Loucy (cell line): Measurements from ENCODE around the gene NAP1L1.

Experiments used
- H2AFZ ChIP-seq: fragments of 200-600 bp; sonication (generic); 2 replicates; pipeline ENCODE4 v1.6.0; 2016; ENCODE audit warnings: antibody characterized with exemption, mild to moderate bottlenecking, low read length, moderate library complexity
- H3F3A ChIP-seq: fragments of 200-600 bp; 2 replicates; pipeline ENCODE4 v1.6.0; 2016; ENCODE audit warnings: antibody characterized with exemption, low read depth, mild to moderate bottlenecking
- H3K27me3 ChIP-seq: fragments of 200-600 bp; sonication (generic); 2 replicates; pipeline ENCODE4 v1.6.1; 2014; ENCODE audit warnings: low read length, mild to moderate bottlenecking; ENCODE audit not compliant: insufficient read depth, poor library complexity, severe bottlenecking
- H3K36me3 ChIP-seq: fragments of 200-600 bp; sonication (generic); 2 replicates; pipeline ENCODE4 v1.6.1; 2016; ENCODE audit warnings: low read length; ENCODE audit not compliant: insufficient read depth
- H3K4me1 ChIP-seq: fragments of 200-600 bp; sonication (generic); 2 replicates; pipeline ENCODE4 v1.5.1; 2014; ENCODE audit warnings: low read length, mild to moderate bottlenecking; ENCODE audit not compliant: insufficient read depth, poor library complexity, severe bottlenecking
- H3K4me2 ChIP-seq: fragments of 200-600 bp; sonication (generic); 2 replicates; pipeline ENCODE4 v1.6.0; 2014; ENCODE audit warnings: antibody characterized with exemption, low read length, low read depth, mild to moderate bottlenecking; ENCODE audit not compliant: poor library complexity, severe bottlenecking
- H3K4me3 ChIP-seq: fragments of 200-600 bp; sonication (generic); 2 replicates; pipeline ENCODE4 v1.5.1; 2014; ENCODE audit warnings: low read length, mild to moderate bottlenecking, mixed read lengths; ENCODE audit not compliant: poor library complexity, severe bottlenecking
- H3K79me2 ChIP-seq: fragments of 200-600 bp; sonication (generic); 2 replicates; pipeline ENCODE4 v1.6.1; 2014; ENCODE audit warnings: low read length; ENCODE audit not compliant: insufficient read depth
- H3K9ac ChIP-seq: fragments of 200-600 bp; sonication (generic); 2 replicates; pipeline ENCODE4 v1.6.0; 2014; ENCODE audit warnings: mild to moderate bottlenecking, low read depth, low read length, moderate library complexity; ENCODE audit not compliant: poor library complexity, severe bottlenecking
- H3K9me2 ChIP-seq: fragments of 200-600 bp; sonication (generic); replicated peaks from 2 replicates; pipeline ENCODE4 v1.6.1; 2016; ENCODE audit warnings: low read depth, low read length, mixed read lengths
- H3K9me3 ChIP-seq: fragments of 200-600 bp; sonication (generic); 2 replicates; pipeline ENCODE4 v1.6.1; 2014; ENCODE audit warnings: mild to moderate bottlenecking, antibody characterized with exemption, low read length, low read depth; ENCODE audit not compliant: insufficient read depth
- H4K20me1 ChIP-seq: fragments of 200-600 bp; sonication (generic); 2 replicates; pipeline ENCODE4 v1.6.0; 2014; ENCODE audit warnings: antibody characterized with exemption, low read length, mild to moderate bottlenecking; ENCODE audit not compliant: insufficient read depth, poor library complexity, severe bottlenecking
- EZH2phosphoT487 ChIP-seq: fragments of 200-600 bp; IDR thresholded peaks from 2 replicates; pipeline ENCODE4 v1.6.1; 2018; ENCODE audit warnings: antibody characterized with exemption, mild to moderate bottlenecking, moderate library complexity, borderline replicate concordance
- TF ChIP-seq, protein P1 (sequence below): fragments of 200-600 bp; sonication (generic); conservative IDR thresholded peaks from 2 replicates; pipeline ENCODE4 v1.5.1; 2014; ENCODE audit warnings: mild to moderate bottlenecking, antibody characterized with exemption, low read length

The NAP1L1 gene

DNA sequence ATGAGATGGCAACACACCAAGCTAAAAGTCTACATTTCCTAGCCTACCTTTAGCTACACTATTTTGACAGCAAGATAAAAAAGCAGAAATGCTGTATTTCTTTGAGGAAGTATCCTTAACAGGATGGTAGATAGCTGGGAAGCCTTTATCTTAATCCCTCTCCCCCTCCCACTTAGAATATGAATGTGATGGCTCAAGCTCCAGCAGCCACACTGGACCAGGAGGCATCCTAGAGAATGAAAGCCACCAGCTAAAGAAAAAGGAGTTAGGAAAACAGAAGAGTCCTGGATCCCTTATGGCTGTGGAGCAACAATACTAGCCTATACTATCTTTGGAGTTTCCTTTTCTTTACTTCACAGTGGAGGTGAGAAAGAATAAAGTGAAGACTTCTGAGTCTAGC is 15.1 kb downstream of the NAP1L1 start:
- Histone ChIP-seq H2AFZ (no peak overlapping the region), H3F3A (peaks cover 8% of the 10 kb centered on the region; the same call in 1 of the 2 replicates), H3K4me1 (peaks cover 30% of the 10 kb centered on the region), H3K9ac (no peak overlapping the region), H3K9me2 (no peaks in the 10 kb centered on the region), H4K20me1 (peaks cover 83% of the 10 kb centered on the region), H3K9me3 (peaks cover 14% of the 10 kb centered on the region), H3K36me3 (peaks cover 89% of the 10 kb centered on the region), H3K79me2 (peaks cover 99% of the 10 kb centered on the region), H3K27me3 (no peaks in the 10 kb centered on the region), H3K4me2 (no peak overlapping the region), H3K4me3 (no peak overlapping the region)
- no peak for TF ChIP-seq EZH2phosphoT487
- TF ChIP-seq, protein P1, sequence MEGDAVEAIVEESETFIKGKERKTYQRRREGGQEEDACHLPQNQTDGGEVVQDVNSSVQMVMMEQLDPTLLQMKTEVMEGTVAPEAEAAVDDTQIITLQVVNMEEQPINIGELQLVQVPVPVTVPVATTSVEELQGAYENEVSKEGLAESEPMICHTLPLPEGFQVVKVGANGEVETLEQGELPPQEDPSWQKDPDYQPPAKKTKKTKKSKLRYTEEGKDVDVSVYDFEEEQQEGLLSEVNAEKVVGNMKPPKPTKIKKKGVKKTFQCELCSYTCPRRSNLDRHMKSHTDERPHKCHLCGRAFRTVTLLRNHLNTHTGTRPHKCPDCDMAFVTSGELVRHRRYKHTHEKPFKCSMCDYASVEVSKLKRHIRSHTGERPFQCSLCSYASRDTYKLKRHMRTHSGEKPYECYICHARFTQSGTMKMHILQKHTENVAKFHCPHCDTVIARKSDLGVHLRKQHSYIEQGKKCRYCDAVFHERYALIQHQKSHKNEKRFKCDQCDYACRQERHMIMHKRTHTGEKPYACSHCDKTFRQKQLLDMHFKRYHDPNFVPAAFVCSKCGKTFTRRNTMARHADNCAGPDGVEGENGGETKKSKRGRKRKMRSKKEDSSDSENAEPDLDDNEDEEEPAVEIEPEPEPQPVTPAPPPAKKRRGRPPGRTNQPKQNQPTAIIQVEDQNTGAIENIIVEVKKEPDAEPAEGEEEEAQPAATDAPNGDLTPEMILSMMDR: no peak

DNA sequence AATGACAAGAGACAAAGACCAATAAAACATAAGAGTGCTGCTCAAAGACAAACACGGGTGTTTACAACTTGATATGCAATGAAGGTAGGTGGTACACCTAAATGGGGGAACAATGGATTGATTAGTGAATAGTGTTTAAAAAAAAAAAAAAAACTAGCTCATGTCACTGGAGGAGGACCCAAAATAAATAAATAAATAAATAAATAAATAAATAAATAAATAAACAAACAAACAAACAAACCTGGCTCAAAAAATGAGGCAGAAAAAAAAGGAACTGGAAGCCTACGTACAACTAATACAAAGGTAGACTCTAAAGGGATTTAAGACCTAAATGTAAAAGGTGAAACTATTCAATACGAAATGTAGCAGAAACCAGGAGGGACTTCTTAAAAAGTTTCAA is 18.6 kb downstream of the NAP1L1 start:
- no peak overlapping the region for H3K4me3 ChIP-seq
- peaks cover 97% of the 10 kb centered on the region for H3K36me3 ChIP-seq
- H3K9ac ChIP-seq: no peak overlapping the region
- H3K4me1 ChIP-seq: peaks cover 6% of the 10 kb centered on the region
- H3K9me3 ChIP-seq: peaks cover 14% of the 10 kb centered on the region
- peaks cover 83% of the 10 kb centered on the region for H4K20me1 ChIP-seq
- no peak overlapping the region for H3K4me2 ChIP-seq
- TF ChIP-seq EZH2phosphoT487: no peak
- TF ChIP-seq, protein P1: no peak
- H3K79me2 ChIP-seq: peaks cover 99% of the 10 kb centered on the region
- no peaks in the 10 kb centered on the region for H3K27me3 ChIP-seq
- H3F3A ChIP-seq: peaks cover 8% of the 10 kb centered on the region; the same call in 1 of the 2 replicates
- no peak overlapping the region for H2AFZ ChIP-seq
- no peaks in the 10 kb centered on the region for H3K9me2 ChIP-seq

DNA sequence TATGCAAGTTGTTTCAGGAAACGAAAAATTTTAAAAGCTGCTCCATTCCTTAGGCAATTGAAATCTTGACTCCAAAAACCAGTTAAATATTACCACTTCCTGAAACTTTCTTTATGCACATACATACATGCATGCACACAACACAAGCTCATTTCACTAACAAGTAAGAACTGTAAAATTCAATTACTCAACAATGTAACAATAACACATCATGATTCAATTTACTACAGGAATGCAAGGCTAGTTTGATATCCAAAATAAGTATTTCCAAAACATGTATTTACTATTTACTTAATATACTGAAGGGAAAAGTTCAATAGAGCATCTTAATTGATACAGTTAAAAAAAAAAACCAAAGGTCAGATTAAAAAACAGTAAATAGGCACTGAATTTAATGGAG is 19.6 kb downstream of the NAP1L1 start:
- H3K79me2 ChIP-seq: peaks cover 92% of the 10 kb centered on the region
- H3K36me3 ChIP-seq: peaks cover 98% of the 10 kb centered on the region
- H3K4me1 ChIP-seq: peaks cover 6% of the 10 kb centered on the region
- H3K9me2 ChIP-seq: no peaks in the 10 kb centered on the region
- no peaks in the 10 kb centered on the region for H3K27me3 ChIP-seq
- no peak overlapping the region for H3K4me2 ChIP-seq
- no peak overlapping the region for H3K9ac ChIP-seq
- H3K9me3 ChIP-seq: peaks cover 14% of the 10 kb centered on the region
- H3K4me3 ChIP-seq: no peak overlapping the region
- TF ChIP-seq, protein P1: no peak
- no peak for TF ChIP-seq EZH2phosphoT487
- H2AFZ ChIP-seq: no peak overlapping the region
- peaks cover 83% of the 10 kb centered on the region for H4K20me1 ChIP-seq
- peaks cover 8% of the 10 kb centered on the region; the same call in 1 of the 2 replicates for H3F3A ChIP-seq
